ENCODE data around the gene MEF2C. TPM values are rescaled to one million over a fixed set of nuclear protein-coding genes. Genes with fewer than 3 reads are reported as not detected.

The MEF2C gene
- total and polyA plus RNA-seq, 8 donors = 3.0 to 48.1 (median 14.6) TPM

GRCh38 chr5:88888291-88888690 lies 5.3 kb upstream of the MEF2C start:
- H3K4me1 ChIP-seq = peaks cover 0 to 31% (median 18%) of the 10 kb centered on the region in 4 donors
- TF ChIP-seq CTCF (IDR thresholded peaks at IDR 0.05) (no peak), POLR2AphosphoS5 (IDR thresholded peaks at IDR 0.05) (no peak), POLR2A (IDR thresholded peaks at IDR 0.05) (no peak)
- H3K36me3 ChIP-seq = no peaks in the 10 kb centered on the region
- intact Hi-C loops (cut with DNase I; ENCODE audit: low total_unique reads) = no loop called here
- no peak overlapping the region for H3K4me3 ChIP-seq
- peaks cover 0 to 22% (median 10%) of the 10 kb centered on the region in 3 donors for H3K27me3 ChIP-seq
- H3K27ac ChIP-seq = peak overlapping the region in 4 of 5 donors; percentile 76 to 91 (median 84)
- H3K9me3 ChIP-seq = no peaks in the 10 kb centered on the region
- no peak for DNase-seq

GRCh38 chr5:88887342-88887741 lies 4.4 kb upstream of the MEF2C start:
- DNase-seq = no peak
- intact Hi-C loops (cut with DNase I; ENCODE audit: low total_unique reads) = no loop called here
- Histone ChIP-seq H3K4me1 (peaks cover 0 to 34% (median 18%) of the 10 kb centered on the region in 4 donors), H3K9me3 (no peaks in the 10 kb centered on the region), H3K27me3 (peaks cover 0 to 30% (median 14%) of the 10 kb centered on the region in 3 donors), H3K36me3 (no peaks in the 10 kb centered on the region), H3K27ac (peak overlapping the region in 4 of 5 donors; percentile 25 to 91 (median 86)), H3K4me3 (no peak overlapping the region)
- WGBS, 5 donors = 48 to 70% (median 67%) methylated on average over 2 of the region's 2 CpGs
- no peak for TF ChIP-seq POLR2A (IDR thresholded peaks at IDR 0.05)

GRCh38 chr5:88886746-88887341 lies 3.9 kb upstream of the MEF2C start:
- DNase-seq = no peak
- 37 to 77% (median 61%) methylated on average over 4 of the region's 4 CpGs for WGBS, 5 donors

GRCh38 chr5:88886252-88886651 lies 3.3 kb upstream of the MEF2C start:
- Histone ChIP-seq H3K4me1 (peaks cover 0 to 34% (median 18%) of the 10 kb centered on the region in 4 donors), H3K9me3 (no peaks in the 10 kb centered on the region), H3K4me3 (peak overlapping the region in 1 of 4 donors; percentile 3), H3K36me3 (no peaks in the 10 kb centered on the region), H3K27ac (peak overlapping the region in 4 of 5 donors; percentile 25 to 91 (median 86)), H3K27me3 (peaks cover 0 to 30% (median 14%) of the 10 kb centered on the region in 3 donors)
- 47 to 82% (median 73%) methylated on average over 1 of the region's 1 CpG for WGBS, 5 donors
- DNase-seq = no peak
- TF ChIP-seq POLR2A (IDR thresholded peaks at IDR 0.05) (no peak), POLR2AphosphoS5 (IDR thresholded peaks at IDR 0.05) (no peak), CTCF (IDR thresholded peaks at IDR 0.05) (no peak), EP300 (IDR thresholded peaks at IDR 0.05) (no peak)
- intact Hi-C loops (cut with DNase I; ENCODE audit: low total_unique reads) = no loop called here

More at GRCh38 chr5:88886746-88887341, 3.9 kb upstream of the MEF2C start:
- Histone ChIP-seq H3K36me3 (no peaks in the 10 kb centered on the region), H3K4me1 (peaks cover 0 to 34% (median 18%) of the 10 kb centered on the region in 4 donors), H3K4me3 (no peak overlapping the region), H3K9me3 (no peaks in the 10 kb centered on the region), H3K27ac (peak overlapping the region in 4 of 5 donors; percentile 25 to 91 (median 86)), H3K27me3 (peaks cover 0 to 30% (median 14%) of the 10 kb centered on the region in 3 donors)
- no peak for TF ChIP-seq POLR2AphosphoS5 (IDR thresholded peaks at IDR 0.05)
- TF ChIP-seq EP300 (IDR thresholded peaks at IDR 0.05) = no peak
- no peak for TF ChIP-seq CTCF (IDR thresholded peaks at IDR 0.05)
- TF ChIP-seq POLR2A (IDR thresholded peaks at IDR 0.05) = no peak
- intact Hi-C loops (cut with DNase I; ENCODE audit: low total_unique reads) = no loop called here

GRCh38 chr5:88885002-88885401 lies 2.0 kb upstream of the MEF2C start:
- Histone ChIP-seq H3K9me3 (no peaks in the 10 kb centered on the region), H3K4me1 (peaks cover 0 to 37% (median 16%) of the 10 kb centered on the region in 4 donors), H3K27ac (peak overlapping the region in 4 of 5 donors; percentile 82 to 91 (median 86)), H3K4me3 (peak overlapping the region in 1 of 4 donors; percentile 58), H3K27me3 (peaks cover 0 to 28% (median 14%) of the 10 kb centered on the region in 3 donors), H3K36me3 (no peaks in the 10 kb centered on the region)
- 22 to 58% (median 41%) methylated on average over 1 of the region's 1 CpG for WGBS, 5 donors
- no peak for TF ChIP-seq POLR2AphosphoS5 (IDR thresholded peaks at IDR 0.05)
- no peak for TF ChIP-seq EP300 (IDR thresholded peaks at IDR 0.05)
- no peak for TF ChIP-seq POLR2A (IDR thresholded peaks at IDR 0.05)
- TF ChIP-seq CTCF (IDR thresholded peaks at IDR 0.05) = no peak
- DNase-seq = no peak
- intact Hi-C loops (cut with DNase I; ENCODE audit: low total_unique reads) = no loop called here

Data from stomach (tissue), 9 donors.